A549 (cell line): ENCODE measurements around the gene DCAF5. TPM values are rescaled to one million over a fixed set of nuclear protein-coding genes. Genes with fewer than 3 reads are reported as not detected.

ENCODE experiments used
- ATAC-seq, 2 experiments: fragments of 200-7000 bp in 1 of 2; fragments of >200 bp in 1 of 2; cut with Nextera tagmentation in 1 of 2; cut with Tn5 transposase in 1 of 2; 3 replicates each; pipeline versions ENCODE4 v1.8.0 to v1.9.1; 2018 to 2020; ENCODE audit warnings: mild to moderate bottlenecking in 1 of 2, moderate library complexity in 1 of 2
- CTCF ChIA-PET: fragments of 300-600 bp; sonication (Branson Sonifier 250); formaldehyde crosslinking; extraction: SDS; loops from one replicate; lab custom pipeline; 2021; ENCODE audit warnings: antibody characterized with exemption, inconsistent platforms; lab: Yijun Ruan, JAX
- POLR2A ChIA-PET: fragments of 350-600 bp; formaldehyde crosslinking; extraction: SDS; loops from one replicate; lab custom pipeline; 2021; ENCODE audit warnings: antibody characterized with exemption, inconsistent platforms; lab: Yijun Ruan, JAX
- DNase-seq, 2 experiments: peaks; one replicate each; pipeline versions ENCODE4 v3.0.0 to v3.0.0-alpha.2; 2011 to 2016; ENCODE audit warnings: low read depth in 1 of 2, low spot score in 1 of 2
- FAIRE-seq: peaks from 2 replicates; lab custom pipeline; 2011; peaks lifted over from hg19 to GRCh38; lab: Jason Lieb, UNC
- H3K27ac ChIP-seq, 2 experiments: fragments of >200 bp; sonication (Bioruptor Twin); formaldehyde crosslinking; 3 replicates each; pipeline ENCODE4 v1.5.1; 2016 to 2017
- H3K4me1 ChIP-seq: fragments of >200 bp; sonication (Bioruptor Twin); formaldehyde crosslinking; 3 replicates; pipeline ENCODE4 v1.6.1; 2016
- H3K4me2 ChIP-seq: fragments of >200 bp; sonication (Bioruptor Twin); formaldehyde crosslinking; 3 replicates; pipeline ENCODE4 v1.6.1; 2016
- H3K4me3 ChIP-seq: fragments of >200 bp; sonication (Bioruptor Twin); formaldehyde crosslinking; 3 replicates; pipeline ENCODE4 v1.5.1; 2016
- H3K9me3 ChIP-seq: fragments of >200 bp; sonication (Bioruptor Twin); formaldehyde crosslinking; 3 replicates; pipeline ENCODE4 v1.6.1; 2016
- CHD2 ChIP-seq: fragments of 150-350 bp; IDR thresholded peaks from 2 replicates; pipeline ENCODE4 v1.6.1; 2014; ENCODE audit warnings: low read length; ENCODE audit not compliant: partially characterized antibody
- EHF ChIP-seq: fragments of 250-450 bp; sonication (Bioruptor Pico); IDR thresholded peaks from 2 replicates; pipeline ENCODE4 v1.5.0; 2020; ENCODE audit warnings: mild to moderate bottlenecking
- EP300 ChIP-seq, 2 experiments: fragments of >200 bp; sonication (Bioruptor Twin); formaldehyde crosslinking; IDR thresholded peaks; 2 replicates in 1 of 2; 3 replicates in 1 of 2; pipeline ENCODE4 v1.6.1; 2016 to 2017
- ESRRA ChIP-seq: fragments of 150-350 bp; IDR thresholded peaks from 2 replicates; pipeline ENCODE4 v1.6.1; 2014; ENCODE audit warnings: mild to moderate bottlenecking, low read length, borderline replicate concordance
- FOSB ChIP-seq: fragments of 250-450 bp; sonication (Bioruptor Pico); IDR thresholded peaks from 2 replicates; pipeline ENCODE4 v1.5.0; 2020; ENCODE audit warnings: mild to moderate bottlenecking, moderate library complexity
- FOSL2 ChIP-seq, 2 experiments: fragments of 450-650 bp in 1 of 2; fragments of >200 bp in 1 of 2; sonication (Bioruptor Twin) in 1 of 2; formaldehyde crosslinking; IDR thresholded peaks; 2 replicates each; pipeline versions ENCODE4 v1.5.0 to v1.6.1; 2016 to 2020; ENCODE audit warnings: mild to moderate bottlenecking in 1 of 2, moderate library complexity in 1 of 2
- FOXS1 ChIP-seq: fragments of 250-450 bp; sonication (Bioruptor Pico); IDR thresholded peaks from 2 replicates; pipeline ENCODE4 v1.5.0; 2020; ENCODE audit warnings: mild to moderate bottlenecking, moderate library complexity
- HDAC2 ChIP-seq: fragments of 200-600 bp; sonication (generic); IDR thresholded peaks from 2 replicates; pipeline ENCODE4 v1.6.1; 2016
- HOXB13 ChIP-seq: fragments of 250-450 bp; sonication (Bioruptor Pico); IDR thresholded peaks from 2 replicates; pipeline ENCODE4 v1.5.0; 2020; ENCODE audit warnings: low read depth, mild to moderate bottlenecking, moderate library complexity
- JUNB ChIP-seq: fragments of >200 bp; sonication (Bioruptor Twin); formaldehyde crosslinking; IDR thresholded peaks from 2 replicates; pipeline ENCODE4 v1.6.1; 2016
- KDM1A ChIP-seq: fragments of 200-600 bp; sonication (generic); IDR thresholded peaks from 2 replicates; pipeline ENCODE4 v1.6.1; 2016; ENCODE audit warnings: low read depth, mild to moderate bottlenecking
- MAFK ChIP-seq: fragments of 450-650 bp; IDR thresholded peaks from 2 replicates; pipeline ENCODE4 v1.6.1; 2014; ENCODE audit not compliant: partially characterized antibody
- MYC ChIP-seq: IDR thresholded peaks from 2 replicates; pipeline ENCODE4 v1.6.1; 2012; ENCODE audit warnings: mild to moderate bottlenecking, inconsistent platforms, low read length, improper control_type of control experiment, borderline replicate concordance
- NFE2L2 ChIP-seq: fragments of 150-350 bp; conservative IDR thresholded peaks from 2 replicates; pipeline ENCODE4 v1.6.1; 2014; ENCODE audit warnings: low read length
- POLR2A ChIP-seq: IDR thresholded peaks from 2 replicates; pipeline ENCODE4 v1.6.1; 2012; ENCODE audit warnings: mild to moderate bottlenecking, low read length
- POLR2AphosphoS2 ChIP-seq: conservative IDR thresholded peaks from 2 replicates; pipeline ENCODE4 v1.6.1; 2012; ENCODE audit warnings: low read length, improper control_type of control experiment, inconsistent platforms
- RAD21 ChIP-seq, 2 experiments: fragments of >200 bp in 1 of 2; sonication (Bioruptor Twin) in 1 of 2; formaldehyde crosslinking in 1 of 2; IDR thresholded peaks in 1 of 2; conservative IDR thresholded peaks in 1 of 2; 2 replicates in 1 of 2; 3 replicates in 1 of 2; pipeline ENCODE4 v1.6.1; 2012 to 2018; ENCODE audit warnings: inconsistent platforms in 1 of 2
- REST ChIP-seq: fragments of 200-600 bp; sonication (generic); IDR thresholded peaks from 2 replicates; pipeline ENCODE4 v1.6.1; 2016; ENCODE audit warnings: antibody characterized with exemption, mild to moderate bottlenecking, moderate library complexity
- RNF2 ChIP-seq: fragments of 200-600 bp; sonication (generic); IDR thresholded peaks from 2 replicates; pipeline ENCODE4 v1.6.1; 2016; ENCODE audit warnings: low read depth, mild to moderate bottlenecking, antibody characterized with exemption, moderate library complexity, borderline replicate concordance
- SMC3 ChIP-seq: fragments of >200 bp; sonication (Bioruptor Twin); formaldehyde crosslinking; IDR thresholded peaks from 3 replicates; pipeline ENCODE4 v1.6.1; 2018; ENCODE audit warnings: inconsistent platforms
- SREBF2 ChIP-seq: fragments of 450-650 bp; IDR thresholded peaks from 2 replicates; pipeline ENCODE4 v1.6.1; 2014; ENCODE audit warnings: mild to moderate bottlenecking, moderate library complexity
- ZSCAN20 ChIP-seq: fragments of 250-450 bp; sonication (Bioruptor Pico); IDR thresholded peaks from 2 replicates; pipeline ENCODE4 v1.8.0; 2022; ENCODE audit warnings: mild to moderate bottlenecking, moderate library complexity
- WGBS: methylation state at CpG from one replicate; pipeline ENCODE4 v1.1.6; 2017; ENCODE audit errors: missing lambda C conversion rate; 5-methylcytosine and 5-hydroxymethylcytosine counted together
- polyA plus RNA-seq, 4 experiments: library from polyadenylated mRNA; depleted of rRNA in 3 of 4; stranded (reverse); fragments of >200 nt; fragmentation: RNase III in 1 of 4; extraction: RNeasy Plus Mini Kit Qiagen cat#74134 plus additional on column Dnase treatment in 1 of 4; gene quantifications; 2 replicates in 3 of 4; 3 replicates in 1 of 4; pipeline ENCODE4 v1.2.3, GENCODE V29; 2011 to 2017
- TF ChIP-seq, protein P1 (sequence below): IDR thresholded peaks from 2 replicates; pipeline ENCODE4 v1.6.1; 2012; ENCODE audit warnings: low read depth, borderline replicate concordance
- TF ChIP-seq, protein P2 (sequence below): fragments of >200 bp; sonication (Bioruptor Twin); formaldehyde crosslinking; IDR thresholded peaks from 3 replicates; pipeline ENCODE4 v1.6.1; 2016
- TF ChIP-seq, protein P3 (sequence below): fragments of 250-450 bp; sonication (Bioruptor Pico); IDR thresholded peaks from 2 replicates; pipeline ENCODE4 v1.5.0; 2021; ENCODE audit warnings: mild to moderate bottlenecking, moderate library complexity, borderline replicate concordance

Gene DCAF5
- polyA plus RNA-seq, 2 of the 4 experiments (the other 2 are of a cell fraction): 14.3 to 23.7 TPM

GRCh38 chr14:69073429-69073828, 79.5 kb downstream of the DCAF5 start:
- Histone ChIP-seq H3K4me3 (no peak overlapping the region), H3K9me3 (no peaks in the 10 kb centered on the region), H3K4me1 (peaks cover 29% of the 10 kb centered on the region), H3K27ac (no peak overlapping the region), H3K4me2 (no peak overlapping the region)
- CTCF ChIA-PET: interaction anchor here (0.8 to 2.3 kb wide), 9 partner anchors 11 to 164 kb away, joined by 3 to 8 read pairs (median 4); no protein-coding TSS in a partner anchor
- POLR2A ChIA-PET: no interaction called here
- DNase-seq: no peak
- ATAC-seq: no peak
- WGBS: 77% methylated on average over 5 of the region's 5 CpGs
- FAIRE-seq: no peak
- no peak for TF ChIP-seq HOXB13
- TF ChIP-seq RNF2: no peak
- no peak for TF ChIP-seq CHD2
- TF ChIP-seq HDAC2: no peak
- no peak for TF ChIP-seq JUNB
- no peak for TF ChIP-seq SREBF2
- TF ChIP-seq RAD21 (conservative IDR thresholded peaks at IDR 0.05 in 1 of 2, IDR thresholded peaks at IDR 0.05 in 1 of 2): no peak
- no peak for TF ChIP-seq MYC
- TF ChIP-seq, protein P1, sequence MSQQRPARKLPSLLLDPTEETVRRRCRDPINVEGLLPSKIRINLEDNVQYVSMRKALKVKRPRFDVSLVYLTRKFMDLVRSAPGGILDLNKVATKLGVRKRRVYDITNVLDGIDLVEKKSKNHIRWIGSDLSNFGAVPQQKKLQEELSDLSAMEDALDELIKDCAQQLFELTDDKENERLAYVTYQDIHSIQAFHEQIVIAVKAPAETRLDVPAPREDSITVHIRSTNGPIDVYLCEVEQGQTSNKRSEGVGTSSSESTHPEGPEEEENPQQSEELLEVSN: no peak
- TF ChIP-seq, protein P2, sequence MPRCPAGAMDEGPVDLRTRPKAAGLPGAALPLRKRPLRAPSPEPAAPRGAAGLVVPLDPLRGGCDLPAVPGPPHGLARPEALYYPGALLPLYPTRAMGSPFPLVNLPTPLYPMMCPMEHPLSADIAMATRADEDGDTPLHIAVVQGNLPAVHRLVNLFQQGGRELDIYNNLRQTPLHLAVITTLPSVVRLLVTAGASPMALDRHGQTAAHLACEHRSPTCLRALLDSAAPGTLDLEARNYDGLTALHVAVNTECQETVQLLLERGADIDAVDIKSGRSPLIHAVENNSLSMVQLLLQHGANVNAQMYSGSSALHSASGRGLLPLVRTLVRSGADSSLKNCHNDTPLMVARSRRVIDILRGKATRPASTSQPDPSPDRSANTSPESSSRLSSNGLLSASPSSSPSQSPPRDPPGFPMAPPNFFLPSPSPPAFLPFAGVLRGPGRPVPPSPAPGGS: no peak
- no peak for TF ChIP-seq FOSB (CRISPR knock-in tag)
- no peak for TF ChIP-seq SMC3
- no peak for TF ChIP-seq FOSL2 (IDR thresholded peaks at IDR 0.05)
- no peak for TF ChIP-seq FOSL2 (CRISPR knock-in tag; IDR thresholded peaks at IDR 0.05)
- no peak for TF ChIP-seq EP300 (IDR thresholded peaks at IDR 0.05)
- no peak for TF ChIP-seq FOXS1 (CRISPR knock-in tag)
- no peak for TF ChIP-seq ZSCAN20
- no peak for TF ChIP-seq ESRRA
- TF ChIP-seq KDM1A: no peak
- TF ChIP-seq NFE2L2: no peak

DNA sequence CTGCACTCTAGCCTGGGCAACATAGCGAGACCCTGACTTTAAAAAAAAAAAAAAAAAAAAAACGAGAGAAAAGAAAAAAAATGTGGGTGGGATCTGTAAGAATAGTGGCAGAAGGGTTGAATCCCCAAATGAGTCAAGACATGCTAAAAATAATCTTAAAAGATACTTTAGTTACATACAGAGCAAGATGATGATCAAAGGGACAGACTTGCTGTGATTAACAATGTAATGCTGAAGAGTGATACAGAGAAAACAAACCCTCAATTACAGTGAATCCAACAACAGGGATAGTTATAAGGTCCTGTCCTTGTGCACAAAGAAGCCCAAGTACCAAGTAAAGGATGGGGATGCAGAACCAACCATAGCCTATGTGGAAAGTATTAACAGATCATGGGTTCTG, 80.3 kb downstream of the DCAF5 start:
- H3K27ac ChIP-seq: no peak overlapping the region
- peaks cover 20% of the 10 kb centered on the region for H3K4me1 ChIP-seq
- no peak overlapping the region for H3K4me3 ChIP-seq
- no peak for FAIRE-seq
- H3K4me2 ChIP-seq: no peak overlapping the region
- TF ChIP-seq EHF: no peak
- TF ChIP-seq SREBF2: no peak
- TF ChIP-seq, all 56 proteins: peak for 0
- no peaks in the 10 kb centered on the region for H3K9me3 ChIP-seq
- ChIA-PET POLR2A (no interaction called here), CTCF (interaction anchor here (1.1 to 2.3 kb wide), 6 partner anchors 10 to 209 kb away, joined by 3 to 8 read pairs (median 4); no protein-coding TSS in a partner anchor)
- ATAC-seq: no peak
- 67% methylated on average over 2 of the region's 2 CpGs for WGBS
- no peak for DNase-seq

DNA sequence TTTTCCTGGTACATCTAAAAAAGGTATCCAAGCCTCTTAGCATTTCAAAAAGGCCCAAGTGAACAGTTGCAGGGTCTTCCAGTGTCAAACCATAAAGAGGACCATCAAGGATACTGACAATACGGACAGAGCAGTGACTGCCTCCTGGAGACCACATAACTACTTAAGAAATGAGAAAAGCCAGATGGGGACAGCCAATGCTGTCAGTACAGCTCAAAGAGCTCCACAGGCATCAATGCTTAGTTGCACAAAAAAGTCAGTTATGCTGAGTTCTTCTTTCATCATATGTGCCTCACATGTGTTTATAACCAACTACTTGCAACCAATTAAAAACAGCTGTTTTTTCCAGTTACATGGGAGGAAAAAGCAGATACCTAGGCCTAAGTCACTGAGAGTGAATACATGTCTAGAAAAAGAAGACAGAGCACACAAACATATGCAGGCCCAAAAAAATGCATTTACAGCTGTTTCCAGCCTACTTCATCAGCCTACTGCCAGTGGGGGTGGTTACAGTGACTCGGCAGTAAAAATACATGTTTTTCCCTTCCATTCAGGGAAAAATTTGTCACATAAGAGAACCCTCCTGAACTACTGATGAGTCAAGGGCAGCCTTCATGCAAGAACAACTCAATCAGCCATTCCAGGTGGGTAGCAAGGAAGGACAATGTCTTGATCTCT, 84.0 kb downstream of the DCAF5 start:
- DNase-seq: peak in 1 of 2 experiments; percentile 26
- TF ChIP-seq POLR2A: no peak
- no peak for TF ChIP-seq REST
- TF ChIP-seq, protein P1: no peak
- no peak for TF ChIP-seq FOSB (CRISPR knock-in tag)
- TF ChIP-seq RAD21 (conservative IDR thresholded peaks at IDR 0.05 in 1 of 2, IDR thresholded peaks at IDR 0.05 in 1 of 2): no peak
- TF ChIP-seq, protein P3, sequence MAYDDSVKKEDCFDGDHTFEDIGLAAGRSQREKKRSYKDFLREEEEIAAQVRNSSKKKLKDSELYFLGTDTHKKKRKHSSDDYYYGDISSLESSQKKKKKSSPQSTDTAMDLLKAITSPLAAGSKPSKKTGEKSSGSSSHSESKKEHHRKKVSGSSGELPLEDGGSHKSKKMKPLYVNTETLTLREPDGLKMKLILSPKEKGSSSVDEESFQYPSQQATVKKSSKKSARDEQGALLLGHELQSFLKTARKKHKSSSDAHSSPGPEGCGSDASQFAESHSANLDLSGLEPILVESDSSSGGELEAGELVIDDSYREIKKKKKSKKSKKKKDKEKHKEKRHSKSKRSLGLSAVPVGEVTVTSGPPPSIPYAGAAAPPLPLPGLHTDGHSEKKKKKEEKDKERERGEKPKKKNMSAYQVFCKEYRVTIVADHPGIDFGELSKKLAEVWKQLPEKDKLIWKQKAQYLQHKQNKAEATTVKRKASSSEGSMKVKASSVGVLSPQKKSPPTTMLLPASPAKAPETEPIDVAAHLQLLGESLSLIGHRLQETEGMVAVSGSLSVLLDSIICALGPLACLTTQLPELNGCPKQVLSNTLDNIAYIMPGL (CRISPR knock-in tag): no peak
- TF ChIP-seq MAFK: peak; percentile 67
- TF ChIP-seq POLR2AphosphoS2: no peak
- POLR2A ChIA-PET: no interaction called here
- 75% methylated on average over 2 of the region's 2 CpGs for WGBS
- Histone ChIP-seq H3K4me2 (peak overlapping the region; percentile 31; the same call in 1 of the 3 replicates), H3K27ac (peak overlapping the region; percentile 55 to 69), H3K4me3 (no peak overlapping the region), H3K9me3 (no peaks in the 10 kb centered on the region), H3K4me1 (peaks cover 12% of the 10 kb centered on the region)
- CTCF ChIA-PET: interaction anchor here (0.6 to 0.7 kb wide), 2 partner anchors 10 to 246 kb away, joined by 3 to 4 read pairs; no protein-coding TSS in a partner anchor
- no peak for FAIRE-seq
- ATAC-seq: no peak
